Lower leg skin (tissue), 4 donors: Measurements from ENCODE around the gene POLR2L. TPM values are rescaled to one million over a fixed set of nuclear protein-coding genes. Genes with fewer than 3 reads are reported as not detected.

Source experiments
- DNase-seq, 2 donors: peaks; one replicate each; pipeline ENCODE4 v3.0.0-alpha.2; 2019; ENCODE audit warnings: low spot score in 2 of 2
- H3K4me3 ChIP-seq: fragments of 200-600 bp; sonication (generic); 2 replicates; pipeline ENCODE4 v1.5.1; 2017; ENCODE audit warnings: mild to moderate bottlenecking, low read depth; ENCODE audit not compliant: poor library complexity, severe bottlenecking
- POLR2A ChIP-seq, 2 donors: fragments of 450-650 bp; IDR thresholded peaks; one replicate each; pipeline ENCODE4 v1.6.1; 2016 to 2017; ENCODE audit warnings: antibody characterized with exemption in 2 of 2, mild to moderate bottlenecking in 1 of 2, moderate library complexity in 1 of 2
- WGBS, 2 donors: methylation state at CpG; one replicate each; pipeline ENCODE4 v1.1.5; 2018; 5-methylcytosine and 5-hydroxymethylcytosine counted together
- intact Hi-C: fragments of 100-400 bp; cut with DNase I; formaldehyde crosslinking; loops from one replicate; pipeline ENCODE4 v1.15.0; 2023; ENCODE audit warnings: low total_unique reads
- total RNA-seq, 4 donors: library from RNA; depleted of rRNA; stranded (reverse); fragments of >200 nt; gene quantifications; one replicate each; pipeline ENCODE4 v1.1.0, GENCODE V29; 2016
- TF ChIP-seq, protein P1 (sequence below), 3 donors: fragments of 450-650 bp; IDR thresholded peaks; one replicate each; pipeline ENCODE4 v1.5.1; 2016; ENCODE audit warnings: antibody characterized with exemption in 3 of 3, mild to moderate bottlenecking in 3 of 3, moderate library complexity in 2 of 3

POLR2L gene
- total RNA-seq, 4 donors from 2014 or later: 39.1 to 61.2 (median 51.4) TPM

DNA sequence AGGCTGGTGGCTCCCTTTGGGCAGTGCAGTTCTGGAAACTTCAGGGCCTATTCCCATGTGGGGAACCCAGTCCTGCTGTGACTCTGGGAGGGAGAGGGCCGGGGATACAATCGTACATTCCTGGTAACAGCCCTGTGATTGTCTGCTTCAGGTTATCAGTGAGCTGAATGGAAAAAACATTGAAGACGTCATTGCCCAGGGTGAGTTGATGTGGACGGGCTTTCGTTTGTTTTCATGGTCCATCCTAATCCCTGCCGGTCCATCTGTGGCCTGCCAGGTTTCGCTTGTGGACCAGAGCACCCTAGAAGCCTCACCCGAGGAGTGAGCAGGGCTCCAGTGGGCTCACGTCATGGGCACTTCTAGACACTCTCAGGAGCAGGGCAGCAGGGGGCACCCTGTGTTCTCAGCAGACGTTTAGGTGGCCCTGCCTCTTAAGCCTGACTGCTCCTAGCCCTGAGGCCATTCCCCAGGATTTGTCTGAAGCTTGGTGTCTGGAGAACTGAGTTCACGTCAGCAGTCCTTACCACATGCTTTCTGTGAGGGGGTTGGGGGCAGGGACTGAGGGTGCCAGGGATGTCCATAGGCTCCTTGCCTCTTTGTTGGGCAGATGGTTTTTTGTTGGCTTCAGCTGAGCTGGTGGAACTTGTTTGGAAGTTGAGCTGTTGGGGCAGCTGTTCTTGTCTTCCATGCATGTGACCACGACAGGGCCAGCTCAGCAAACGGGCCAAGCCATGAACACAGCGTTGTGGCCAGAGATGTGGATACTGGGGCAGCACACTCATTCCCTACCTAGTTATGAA lies 30.7 kb downstream of the POLR2L start:
- 66 to 69% methylated on average over 14 of the region's 14 CpGs for WGBS, 2 donors
- intact Hi-C loops: no loop called here

DNA sequence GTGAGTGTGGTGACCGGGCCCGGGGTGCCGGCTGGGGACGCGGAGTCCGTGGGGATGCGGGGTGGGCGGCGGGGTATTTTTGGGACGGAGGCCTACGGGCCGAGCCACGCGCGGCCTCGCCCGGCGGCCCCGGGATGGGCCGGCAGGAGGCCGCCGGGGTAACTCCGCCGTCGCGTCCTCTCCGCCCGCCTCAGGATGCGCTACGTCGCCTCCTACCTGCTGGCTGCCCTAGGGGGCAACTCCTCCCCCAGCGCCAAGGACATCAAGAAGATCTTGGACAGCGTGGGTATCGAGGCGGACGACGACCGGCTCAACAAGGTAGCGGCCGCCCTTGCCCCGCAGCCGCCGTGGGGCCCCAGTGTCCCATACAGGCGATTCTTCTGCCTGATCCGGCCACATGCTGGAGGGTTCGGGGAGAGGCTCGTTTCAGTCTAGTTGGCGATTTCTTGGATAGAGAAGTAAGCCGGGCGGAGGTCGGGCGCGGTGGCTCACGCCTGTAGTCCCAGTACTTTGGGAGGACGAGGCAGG lies 32.2 kb downstream of the POLR2L start:
- WGBS, 2 donors: 0 to 3% methylated on average over 17 to 49 of the region's 55 CpGs
- DNase-seq: no peak
- H3K4me3 ChIP-seq: peak overlapping the region; percentile 96
- intact Hi-C loops: no loop called here
- no peak for TF ChIP-seq POLR2A (IDR thresholded peaks at IDR 0.05)
- TF ChIP-seq, protein P1, sequence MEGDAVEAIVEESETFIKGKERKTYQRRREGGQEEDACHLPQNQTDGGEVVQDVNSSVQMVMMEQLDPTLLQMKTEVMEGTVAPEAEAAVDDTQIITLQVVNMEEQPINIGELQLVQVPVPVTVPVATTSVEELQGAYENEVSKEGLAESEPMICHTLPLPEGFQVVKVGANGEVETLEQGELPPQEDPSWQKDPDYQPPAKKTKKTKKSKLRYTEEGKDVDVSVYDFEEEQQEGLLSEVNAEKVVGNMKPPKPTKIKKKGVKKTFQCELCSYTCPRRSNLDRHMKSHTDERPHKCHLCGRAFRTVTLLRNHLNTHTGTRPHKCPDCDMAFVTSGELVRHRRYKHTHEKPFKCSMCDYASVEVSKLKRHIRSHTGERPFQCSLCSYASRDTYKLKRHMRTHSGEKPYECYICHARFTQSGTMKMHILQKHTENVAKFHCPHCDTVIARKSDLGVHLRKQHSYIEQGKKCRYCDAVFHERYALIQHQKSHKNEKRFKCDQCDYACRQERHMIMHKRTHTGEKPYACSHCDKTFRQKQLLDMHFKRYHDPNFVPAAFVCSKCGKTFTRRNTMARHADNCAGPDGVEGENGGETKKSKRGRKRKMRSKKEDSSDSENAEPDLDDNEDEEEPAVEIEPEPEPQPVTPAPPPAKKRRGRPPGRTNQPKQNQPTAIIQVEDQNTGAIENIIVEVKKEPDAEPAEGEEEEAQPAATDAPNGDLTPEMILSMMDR (IDR thresholded peaks at IDR 0.05): no peak

More for the DNA sequence above, 30.7 kb downstream of the POLR2L start:
- no peak for DNase-seq
- H3K4me3 ChIP-seq: no peak overlapping the region
- TF ChIP-seq POLR2A (IDR thresholded peaks at IDR 0.05): no peak
- TF ChIP-seq, protein P1 (IDR thresholded peaks at IDR 0.05): no peak

DNA sequence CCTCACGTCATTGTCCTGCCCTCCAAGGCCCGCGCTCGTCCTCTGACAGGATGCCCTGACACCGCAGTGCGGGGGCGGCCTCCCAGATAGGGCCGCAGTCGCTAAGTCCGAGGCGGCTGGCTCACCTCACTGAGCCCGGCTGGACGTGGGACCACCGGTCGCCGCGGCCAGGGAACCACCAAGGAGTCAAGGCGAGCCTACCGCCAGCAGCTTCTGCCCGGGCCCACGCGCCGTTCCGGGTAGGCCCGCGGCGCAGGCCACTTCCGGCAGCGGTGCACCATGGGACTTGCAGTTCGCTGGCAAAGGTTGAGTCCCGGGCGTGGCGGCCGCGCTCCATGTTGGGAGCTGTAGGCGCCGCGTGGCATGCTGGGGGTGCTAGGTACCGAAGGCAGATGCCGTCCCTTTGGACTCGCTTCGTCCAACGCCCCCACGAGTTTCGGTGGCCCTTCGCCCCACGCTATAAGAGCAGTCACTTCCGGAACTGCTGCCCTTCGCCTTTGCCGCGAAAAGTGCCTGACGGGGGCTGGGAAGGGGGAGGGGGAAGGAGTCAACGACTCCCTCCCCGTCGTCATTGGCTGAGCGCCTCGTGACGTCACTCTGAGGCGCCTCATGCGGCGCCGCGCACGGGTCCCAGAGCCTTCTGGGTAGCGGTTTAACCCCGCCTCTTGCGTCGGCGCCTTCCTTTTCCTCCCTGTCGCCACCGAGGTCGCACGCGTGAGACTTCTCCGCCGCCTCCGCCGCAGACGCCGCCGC lies 32.9 kb downstream of the POLR2L start, which contains the start of gene RPLP2:
Gene RPLP2 (plus strand): TSS at position 681 of the 753 bp plus-strand sequence. CDS start 268 bp downstream, outside the sequence.
- intact Hi-C loops: no loop called here
- peak; percentile 97 to 100 for DNase-seq
- peak within 1 kb of the TSS; percentile 96 for H3K4me3 ChIP-seq
- 0 to 1% methylated on average over 24 to 57 of the region's 81 CpGs for WGBS, 2 donors
- TF ChIP-seq, protein P1 (IDR thresholded peaks at IDR 0.05): no peak
- TF ChIP-seq POLR2A (IDR thresholded peaks at IDR 0.05): peak in 1 of 2 donors; percentile 87

DNA sequence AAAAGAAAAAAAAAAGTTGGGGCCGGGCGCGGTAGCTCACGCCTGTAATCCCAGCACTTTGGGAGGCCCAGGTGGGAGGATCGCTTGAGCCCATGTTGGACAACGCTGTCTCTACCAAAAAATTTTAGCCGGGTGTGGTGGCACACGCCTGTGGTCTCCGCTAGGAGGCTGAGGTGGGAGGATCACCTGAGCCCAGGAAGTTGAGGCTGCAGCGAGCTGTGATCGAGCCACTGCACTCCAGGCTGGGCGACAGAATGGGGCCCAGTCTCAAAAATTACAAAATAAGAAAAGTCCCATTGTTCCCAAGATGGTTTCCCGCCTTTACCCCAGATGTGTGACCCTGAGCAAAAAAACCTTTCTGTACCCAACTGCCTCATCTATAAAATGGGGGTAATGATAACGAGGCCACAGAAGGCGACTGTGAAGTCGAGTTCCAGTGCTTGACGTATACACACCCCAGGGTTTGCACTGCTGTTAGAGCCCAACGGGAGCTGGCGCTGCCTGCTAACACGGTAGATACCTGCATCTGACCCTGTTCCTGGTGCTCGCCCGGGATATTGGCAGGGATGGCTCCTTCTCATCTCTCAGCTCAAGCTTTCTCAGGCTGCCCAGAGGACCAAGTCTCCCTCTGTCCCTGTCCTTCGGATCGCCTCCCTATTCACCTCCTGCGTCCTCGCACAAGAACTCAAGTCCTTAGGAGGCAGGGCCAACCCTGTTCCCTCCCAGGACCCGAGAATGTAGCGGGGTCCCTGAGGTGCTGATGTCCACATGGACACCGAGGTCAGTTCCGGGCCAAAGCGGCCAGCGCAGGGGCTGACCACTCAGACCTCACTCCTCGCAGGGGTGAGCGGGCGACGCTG lies 33.7 kb downstream of the POLR2L start:
- TF ChIP-seq, protein P1 (IDR thresholded peaks at IDR 0.05): no peak
- TF ChIP-seq POLR2A (IDR thresholded peaks at IDR 0.05): no peak
- peak overlapping the region; percentile 96 for H3K4me3 ChIP-seq
- DNase-seq: no peak
- intact Hi-C loops: no loop called here
- 34 to 36% methylated on average over 29 to 33 of the region's 36 CpGs for WGBS, 2 donors

DNA sequence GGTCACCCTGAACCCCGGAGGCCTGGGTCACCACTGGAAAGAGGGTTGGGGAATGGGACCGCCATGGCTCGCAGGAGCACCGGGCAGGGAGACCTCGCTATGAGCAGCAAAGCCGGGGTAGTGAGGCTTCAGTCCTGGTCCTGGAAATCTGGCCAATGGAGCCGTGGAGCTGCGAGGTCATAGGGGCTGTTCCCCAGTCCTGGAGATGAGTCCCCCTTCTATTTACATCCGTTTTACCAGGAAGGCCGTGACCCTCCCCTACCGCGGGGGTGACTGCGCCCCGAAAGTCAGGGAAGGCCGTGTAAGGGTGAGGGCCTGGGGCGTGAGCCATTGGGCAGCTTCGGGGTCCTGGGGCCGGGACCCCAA lies 37.7 kb downstream of the POLR2L start:
- no peak for DNase-seq
- no peak for TF ChIP-seq POLR2A (IDR thresholded peaks at IDR 0.05)
- TF ChIP-seq, protein P1 (IDR thresholded peaks at IDR 0.05): no peak
- H3K4me3 ChIP-seq: peak overlapping the region; percentile 30
- intact Hi-C loops: no loop called here
- WGBS, 2 donors: 4 to 6% methylated on average over 12 of the region's 18 CpGs
